Stimulated activated naive B cell treated with anti-CD40 and anti-IgM and Interleukin-4, amounts not matched to agents 10 μg/mL and 1 μg/mL and 100 μg/mL, for 72 hours (primary cell): ENCODE measurements around the gene KCNQ2.
A peak's percentile ranks its signal among the peaks of the same experiment; 100 is the strongest.

Experiments used
- ATAC-seq, 2 donors: fragments of 150-1000 bp; cut with Tn5 transposase; replicated peaks; 2 replicates each; pipeline ENCODE4 v1.10.0; 2021; ENCODE audit warnings: moderate library complexity in 1 of 2
- DNase-seq: peaks from one replicate; pipeline ENCODE4 v3.0.0; 2021
- H3K27ac Mint-ChIP-seq: one replicate; pipeline ENCODE4 v1.8.0; 2022; ENCODE audit warnings: mild to moderate bottlenecking, mixed read lengths
- H3K27me3 Mint-ChIP-seq, 2 donors: one replicate each; pipeline ENCODE4 v1.8.0; 2022; ENCODE audit warnings: mixed read lengths in 2 of 2
- H3K36me3 Mint-ChIP-seq, 2 donors: one replicate each; pipeline ENCODE4 v1.8.0; 2022; ENCODE audit warnings: mixed read lengths in 2 of 2, mild to moderate bottlenecking in 1 of 2
- H3K4me1 Mint-ChIP-seq, 2 donors: one replicate each; pipeline ENCODE4 v1.8.0; 2022; ENCODE audit warnings: mixed read lengths in 2 of 2, mild to moderate bottlenecking in 1 of 2
- H3K4me3 Mint-ChIP-seq, 2 donors: one replicate each; pipeline ENCODE4 v1.8.0; 2022; ENCODE audit warnings: mild to moderate bottlenecking in 2 of 2, mixed read lengths in 2 of 2, moderate library complexity in 1 of 2
- H3K9me3 Mint-ChIP-seq, 2 donors: one replicate each; pipeline ENCODE4 v1.8.0; 2022; ENCODE audit warnings: mixed read lengths in 2 of 2, mild to moderate bottlenecking in 1 of 2

Gene KCNQ2

GRCh38 chr20:63441136-63442099 lies 31.0 kb downstream of the KCNQ2 start:
- DNase-seq (peak; percentile 63), ATAC-seq (peak; percentile 86 to 87)
- Mint-ChIP-seq H3K4me1 (peaks cover 21 to 23% of the 10 kb centered on the region in 2 donors), H3K36me3 (no peaks in the 10 kb centered on the region), H3K27me3 (peaks cover 28 to 51% of the 10 kb centered on the region in 2 donors), H3K4me3 (peak overlapping the region; percentile 41 to 53), H3K9me3 (peaks cover 9% of the 10 kb centered on the region in 2 donors), H3K27ac (peak overlapping the region; percentile 72)

- no peak for DNase-seq
- Mint-ChIP-seq H3K36me3 (no peaks in the 10 kb centered on the region), H3K9me3 (peaks cover 9% of the 10 kb centered on the region in 2 donors), H3K27me3 (peaks cover 31 to 55% of the 10 kb centered on the region in 2 donors), H3K4me1 (peaks cover 21 to 23% of the 10 kb centered on the region in 2 donors), H3K4me3 (no peak overlapping the region), H3K27ac (no peak overlapping the region)
- no peak for ATAC-seq
These were observed 32.0 kb downstream of the KCNQ2 start for GRCh38 chr20:63440366-63440955.

- ATAC-seq (no peak), DNase-seq (no peak)
- H3K27me3 Mint-ChIP-seq: peaks cover 31 to 61% of the 10 kb centered on the region in 2 donors
- H3K9me3 Mint-ChIP-seq: peaks cover 9% of the 10 kb centered on the region in 2 donors
- H3K4me3 Mint-ChIP-seq: no peak overlapping the region
- no peak overlapping the region for H3K27ac Mint-ChIP-seq
- H3K36me3 Mint-ChIP-seq: no peaks in the 10 kb centered on the region
- peaks cover 24 to 27% of the 10 kb centered on the region in 2 donors for H3K4me1 Mint-ChIP-seq
These were observed 32.6 kb downstream of the KCNQ2 start for GRCh38 chr20:63439866-63440265.

GRCh38 chr20:63438121-63438520 lies 34.3 kb downstream of the KCNQ2 start:
- H3K4me1 Mint-ChIP-seq: peaks cover 28 to 31% of the 10 kb centered on the region in 2 donors
- H3K36me3 Mint-ChIP-seq: no peaks in the 10 kb centered on the region
- no peak overlapping the region for H3K27ac Mint-ChIP-seq
- H3K4me3 Mint-ChIP-seq: no peak overlapping the region
- peaks cover 6 to 7% of the 10 kb centered on the region in 2 donors for H3K9me3 Mint-ChIP-seq
- DNase-seq: no peak
- ATAC-seq: no peak
- peaks cover 35 to 73% of the 10 kb centered on the region in 2 donors for H3K27me3 Mint-ChIP-seq

- no peak overlapping the region for H3K27ac Mint-ChIP-seq
- H3K36me3 Mint-ChIP-seq: no peaks in the 10 kb centered on the region
- ATAC-seq (no peak), DNase-seq (no peak)
- peaks cover 8 to 10% of the 10 kb centered on the region in 2 donors for H3K4me1 Mint-ChIP-seq
- no peaks in the 10 kb centered on the region for H3K9me3 Mint-ChIP-seq
- H3K4me3 Mint-ChIP-seq: no peak overlapping the region
- H3K27me3 Mint-ChIP-seq: peaks cover 27 to 57% of the 10 kb centered on the region in 2 donors
These were observed 36.9 kb downstream of the KCNQ2 start for GRCh38 chr20:63435552-63435951.

GRCh38 chr20:63434599-63435378 lies 37.7 kb downstream of the KCNQ2 start:
- no peaks in the 10 kb centered on the region for H3K9me3 Mint-ChIP-seq
- H3K27me3 Mint-ChIP-seq: peaks cover 19 to 49% of the 10 kb centered on the region in 2 donors
- peaks cover 8% of the 10 kb centered on the region in 2 donors for H3K4me1 Mint-ChIP-seq
- H3K4me3 Mint-ChIP-seq: peak overlapping the region; percentile 50 to 52
- no peak overlapping the region for H3K27ac Mint-ChIP-seq
- peak; percentile 79 to 85 for ATAC-seq
- DNase-seq: peak; percentile 63
- H3K36me3 Mint-ChIP-seq: no peaks in the 10 kb centered on the region

- H3K27ac Mint-ChIP-seq: no peak overlapping the region
- peak in 1 of 2 donors; percentile 11 for ATAC-seq
- no peak overlapping the region for H3K4me3 Mint-ChIP-seq
These were observed 38.5 kb downstream of the KCNQ2 start for GRCh38 chr20:63433756-63434531.

GRCh38 chr20:63433351-63433750 lies 39.1 kb downstream of the KCNQ2 start:
- no peaks in the 10 kb centered on the region for H3K36me3 Mint-ChIP-seq
- H3K9me3 Mint-ChIP-seq: no peaks in the 10 kb centered on the region
- DNase-seq: no peak
- H3K4me1 Mint-ChIP-seq: peaks cover 8% of the 10 kb centered on the region in 2 donors
- H3K4me3 Mint-ChIP-seq: peak overlapping the region in 1 of 2 donors; percentile 6
- no peak for ATAC-seq
- H3K27me3 Mint-ChIP-seq: peaks cover 8 to 35% of the 10 kb centered on the region in 2 donors
- H3K27ac Mint-ChIP-seq: no peak overlapping the region

More at GRCh38 chr20:63433756-63434531, 38.5 kb downstream of the KCNQ2 start:
- Mint-ChIP-seq H3K36me3 (no peaks in the 10 kb centered on the region), H3K27me3 (peaks cover 14 to 41% of the 10 kb centered on the region in 2 donors), H3K9me3 (no peaks in the 10 kb centered on the region), H3K4me1 (peaks cover 8% of the 10 kb centered on the region in 2 donors)
- no peak for DNase-seq

- ATAC-seq (no peak), DNase-seq (no peak)
- H3K36me3 Mint-ChIP-seq: no peaks in the 10 kb centered on the region
- no peak overlapping the region for H3K4me3 Mint-ChIP-seq
- no peaks in the 10 kb centered on the region for H3K9me3 Mint-ChIP-seq
- no peak overlapping the region for H3K27ac Mint-ChIP-seq
- peaks cover 8% of the 10 kb centered on the region in 2 donors for H3K4me1 Mint-ChIP-seq
- H3K27me3 Mint-ChIP-seq: peaks cover 7 to 33% of the 10 kb centered on the region in 2 donors
These were observed 39.7 kb downstream of the KCNQ2 start for GRCh38 chr20:63432577-63433325.

- no peaks in the 10 kb centered on the region for H3K36me3 Mint-ChIP-seq
- peaks cover 7 to 26% of the 10 kb centered on the region in 2 donors for H3K27me3 Mint-ChIP-seq
- no peak for DNase-seq
- no peak for ATAC-seq
- no peak overlapping the region for H3K27ac Mint-ChIP-seq
- no peak overlapping the region for H3K4me3 Mint-ChIP-seq
- H3K4me1 Mint-ChIP-seq: peaks cover 8% of the 10 kb centered on the region in 2 donors
- H3K9me3 Mint-ChIP-seq: no peaks in the 10 kb centered on the region
These were observed 40.5 kb downstream of the KCNQ2 start for GRCh38 chr20:63431944-63432343.

GRCh38 chr20:63430891-63431290 lies 41.6 kb downstream of the KCNQ2 start:
- peaks cover 8% of the 10 kb centered on the region in 2 donors for H3K4me1 Mint-ChIP-seq
- H3K27me3 Mint-ChIP-seq: peaks cover 6 to 22% of the 10 kb centered on the region in 2 donors
- no peak overlapping the region for H3K4me3 Mint-ChIP-seq
- no peaks in the 10 kb centered on the region for H3K9me3 Mint-ChIP-seq
- H3K27ac Mint-ChIP-seq: no peak overlapping the region
- no peak for DNase-seq
- ATAC-seq: no peak
- no peaks in the 10 kb centered on the region for H3K36me3 Mint-ChIP-seq

GRCh38 chr20:63429992-63430391 lies 42.5 kb downstream of the KCNQ2 start:
- Mint-ChIP-seq H3K4me3 (no peak overlapping the region), H3K36me3 (no peaks in the 10 kb centered on the region), H3K27ac (no peak overlapping the region), H3K9me3 (no peaks in the 10 kb centered on the region), H3K27me3 (peaks cover 7 to 13% of the 10 kb centered on the region in 2 donors), H3K4me1 (peaks cover 6 to 7% of the 10 kb centered on the region in 2 donors)
- ATAC-seq (no peak), DNase-seq (no peak)
